OCI-LY1 (cell line): ENCODE measurements around the gene SUPT3H.

ENCODE experiments used
- EZH2 ChIP-seq: fragments of 200-600 bp; sonication (generic), shearing (Covaris generic); IDR thresholded peaks from 2 replicates; pipeline ENCODE4 v1.8.0; 2017; ENCODE audit warnings: borderline replicate concordance, mixed run types, mild to moderate bottlenecking, antibody characterized with exemption, low read length, moderate library complexity, mixed read lengths
- TF ChIP-seq, protein P1 (sequence below): fragments of 200-600 bp; sonication (generic), shearing (Covaris generic); IDR thresholded peaks from 2 replicates; pipeline ENCODE4 v1.5.1; 2017; ENCODE audit warnings: mild to moderate bottlenecking, antibody characterized with exemption, low read length, moderate library complexity, mixed read lengths

DNA sequence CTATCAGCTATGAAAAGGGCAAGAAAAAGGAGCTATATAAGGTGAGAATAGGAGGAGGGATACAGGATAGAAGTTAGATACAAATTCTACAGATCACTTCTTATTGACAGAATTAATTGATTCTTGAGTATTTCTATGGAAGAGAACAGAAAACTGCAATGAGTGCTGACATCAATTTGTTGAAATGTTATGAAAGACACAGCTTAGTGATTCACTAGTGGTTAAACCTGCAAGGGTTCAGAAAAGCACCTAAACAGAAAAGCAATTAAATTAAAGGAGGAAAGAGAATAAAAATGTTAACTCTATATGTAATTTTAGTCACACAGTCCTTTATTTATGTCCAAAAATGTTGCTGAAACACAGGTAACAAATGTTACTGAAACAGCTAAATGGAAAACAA, 304.0 kb downstream of the SUPT3H start:
- TF ChIP-seq, protein P1, sequence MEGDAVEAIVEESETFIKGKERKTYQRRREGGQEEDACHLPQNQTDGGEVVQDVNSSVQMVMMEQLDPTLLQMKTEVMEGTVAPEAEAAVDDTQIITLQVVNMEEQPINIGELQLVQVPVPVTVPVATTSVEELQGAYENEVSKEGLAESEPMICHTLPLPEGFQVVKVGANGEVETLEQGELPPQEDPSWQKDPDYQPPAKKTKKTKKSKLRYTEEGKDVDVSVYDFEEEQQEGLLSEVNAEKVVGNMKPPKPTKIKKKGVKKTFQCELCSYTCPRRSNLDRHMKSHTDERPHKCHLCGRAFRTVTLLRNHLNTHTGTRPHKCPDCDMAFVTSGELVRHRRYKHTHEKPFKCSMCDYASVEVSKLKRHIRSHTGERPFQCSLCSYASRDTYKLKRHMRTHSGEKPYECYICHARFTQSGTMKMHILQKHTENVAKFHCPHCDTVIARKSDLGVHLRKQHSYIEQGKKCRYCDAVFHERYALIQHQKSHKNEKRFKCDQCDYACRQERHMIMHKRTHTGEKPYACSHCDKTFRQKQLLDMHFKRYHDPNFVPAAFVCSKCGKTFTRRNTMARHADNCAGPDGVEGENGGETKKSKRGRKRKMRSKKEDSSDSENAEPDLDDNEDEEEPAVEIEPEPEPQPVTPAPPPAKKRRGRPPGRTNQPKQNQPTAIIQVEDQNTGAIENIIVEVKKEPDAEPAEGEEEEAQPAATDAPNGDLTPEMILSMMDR = no peak
- TF ChIP-seq EZH2 = no peak
